H4 (cell line): Measurements from ENCODE around the gene SHROOM3. TPM values are rescaled to one million over a fixed set of nuclear protein-coding genes. Genes with fewer than 3 reads are reported as not detected.
"Not testable (repeated sequence)": the region's sequence is repeated elsewhere in the genome, so short reads cannot be mapped to it uniquely, and the experiment has no call there.

ENCODE experiments used
- DNase-seq: peaks from one replicate; pipeline ENCODE4 v3.0.0-alpha.2; 2015; ENCODE audit warnings: low spot score
- total RNA-seq: library from RNA; depleted of rRNA; stranded (reverse); fragments of >200 nt; shearing (Covaris generic); gene quantifications from 2 replicates; pipeline ENCODE4 v1.2.3, GENCODE V29; 2014

SHROOM3 gene
- total RNA-seq, 1 experiment from 2014 or later, result 3.4 TPM

- DNase-seq, result no peak
Measured at GRCh38 chr4:76445911-76446310, 10.9 kb downstream of the SHROOM3 start.

- no peak for DNase-seq
Measured at GRCh38 chr4:76447393-76447851, 12.4 kb downstream of the SHROOM3 start.

GRCh38 chr4:76448211-76448610 lies 13.2 kb downstream of the SHROOM3 start:
- no peak for DNase-seq

- DNase-seq, result no peak
Measured at GRCh38 chr4:76449362-76449767, 14.3 kb downstream of the SHROOM3 start.

GRCh38 chr4:76449833-76450232 lies 14.8 kb downstream of the SHROOM3 start:
- no peak for DNase-seq

GRCh38 chr4:76453232-76453631 lies 18.2 kb downstream of the SHROOM3 start:
- DNase-seq, result no peak

GRCh38 chr4:76454073-76454472 lies 19.0 kb downstream of the SHROOM3 start:
- not testable (repeated sequence) for DNase-seq

GRCh38 chr4:76457885-76458284 lies 22.9 kb downstream of the SHROOM3 start:
- DNase-seq, result no peak

- DNase-seq, result no peak
Measured at GRCh38 chr4:76458297-76458696, 23.3 kb downstream of the SHROOM3 start.

- DNase-seq, result no peak
Measured at GRCh38 chr4:76458825-76459224, 23.8 kb downstream of the SHROOM3 start.

- DNase-seq, result no peak
Measured at GRCh38 chr4:76459291-76459723, 24.3 kb downstream of the SHROOM3 start.

- no peak for DNase-seq
Measured at GRCh38 chr4:76463568-76463967, 28.5 kb downstream of the SHROOM3 start.

- DNase-seq, result no peak
Measured at GRCh38 chr4:76470064-76470463, 35.0 kb downstream of the SHROOM3 start.

- no peak for DNase-seq
Measured at GRCh38 chr4:76470532-76470931, 35.5 kb downstream of the SHROOM3 start.

- DNase-seq, result no peak
Measured at GRCh38 chr4:76476571-76476970, 41.5 kb downstream of the SHROOM3 start.

- DNase-seq, result no peak
Measured at GRCh38 chr4:76484654-76485053, 49.6 kb downstream of the SHROOM3 start.

- DNase-seq, result no peak
Measured at GRCh38 chr4:76485450-76485849, 50.4 kb downstream of the SHROOM3 start.

GRCh38 chr4:76486588-76487276 lies 51.7 kb downstream of the SHROOM3 start:
- no peak for DNase-seq

- no peak for DNase-seq
Measured at GRCh38 chr4:76487621-76488020, 52.6 kb downstream of the SHROOM3 start.

GRCh38 chr4:76488455-76488854 lies 53.4 kb downstream of the SHROOM3 start:
- DNase-seq, result no peak

- no peak for DNase-seq
Measured at GRCh38 chr4:76488888-76489685, 54.1 kb downstream of the SHROOM3 start.

- no peak for DNase-seq
Measured at GRCh38 chr4:76489686-76490161, 54.7 kb downstream of the SHROOM3 start.

GRCh38 chr4:76492055-76492454 lies 57.0 kb downstream of the SHROOM3 start:
- no peak for DNase-seq
